Measurements from ENCODE around the gene GNS.
"Not testable (repeated sequence)": the region's sequence is repeated elsewhere in the genome, so short reads cannot be mapped to it uniquely, and the experiment has no call there.

The GNS gene

GRCh38 chr12:64694130-64695040 lies 64.8 kb downstream of the GNS start:
- DNase-seq, result no peak

DNA sequence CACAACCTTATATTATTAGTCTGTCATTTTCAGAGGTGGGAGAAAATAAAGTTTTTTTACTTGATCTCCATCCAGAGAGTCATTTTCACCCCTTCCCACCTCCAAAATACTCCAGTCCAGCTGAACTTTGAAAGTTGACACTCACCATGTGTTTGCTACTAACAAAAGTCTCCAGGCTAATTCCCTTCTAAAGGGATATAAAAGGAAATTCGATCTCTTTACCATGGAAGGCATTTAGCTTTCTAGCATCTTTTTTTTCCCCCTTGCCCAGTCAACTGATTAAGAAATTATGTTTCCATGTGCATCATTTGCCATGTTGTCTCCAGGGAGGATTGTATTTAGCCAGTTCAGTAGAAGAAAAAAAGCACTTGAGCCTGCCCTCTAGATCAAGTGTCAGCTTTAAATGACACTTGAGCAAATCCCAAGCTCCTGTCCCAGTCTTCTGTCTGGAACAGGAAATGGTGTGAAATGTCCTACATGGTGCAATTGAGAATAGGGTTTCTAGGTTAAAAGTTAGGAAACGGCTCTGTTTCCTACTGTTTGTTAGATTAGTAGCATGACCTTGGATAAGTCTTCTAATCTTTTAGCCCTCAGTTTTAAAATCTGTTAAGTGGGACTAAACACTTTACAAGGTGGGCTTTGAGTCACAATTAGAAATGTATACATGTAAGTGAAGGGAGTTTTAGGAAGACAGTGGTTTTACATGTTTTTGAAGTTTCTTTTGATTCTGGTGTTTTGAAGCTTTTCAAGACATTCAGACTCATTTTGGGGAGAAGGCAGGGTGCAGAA lies 67.2 kb downstream of the GNS start:
- DNase-seq, result no peak

GRCh38 chr12:64691227-64691794 lies 67.9 kb downstream of the GNS start:
- no peak for DNase-seq

GRCh38 chr12:64690236-64690635 lies 69.0 kb downstream of the GNS start:
- not testable (repeated sequence) for DNase-seq

- DNase-seq, result no peak
These were observed 70.5 kb downstream of the GNS start for GRCh38 chr12:64688715-64689114.

- no peak for DNase-seq
These were observed 71.0 kb downstream of the GNS start for GRCh38 chr12:64688219-64688618.

GRCh38 chr12:64687816-64688215 lies 71.4 kb downstream of the GNS start:
- DNase-seq, result no peak

DNA sequence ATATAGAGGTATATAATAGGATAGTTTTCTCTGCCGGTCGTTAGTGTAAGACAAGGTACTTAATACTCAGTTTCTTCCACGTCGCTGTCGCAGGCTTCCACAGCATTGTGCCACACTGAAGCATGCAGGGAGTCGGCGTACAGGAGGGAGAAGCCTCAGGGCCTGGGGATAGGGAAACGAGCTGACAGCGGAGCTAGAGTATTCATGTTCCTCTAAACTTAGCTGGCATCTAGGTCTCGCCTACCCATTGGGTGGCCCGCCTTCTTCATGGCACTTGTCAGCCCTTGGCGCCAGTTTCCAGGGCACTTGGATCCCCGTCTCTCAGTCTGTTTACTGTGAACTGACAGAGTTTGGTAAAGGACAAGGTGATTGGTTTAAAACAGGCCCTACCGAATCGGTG lies 73.6 kb downstream of the GNS start:
- DNase-seq, result no peak

- DNase-seq, result no peak
These were observed 74.2 kb downstream of the GNS start for GRCh38 chr12:64685050-64685449.

DNA sequence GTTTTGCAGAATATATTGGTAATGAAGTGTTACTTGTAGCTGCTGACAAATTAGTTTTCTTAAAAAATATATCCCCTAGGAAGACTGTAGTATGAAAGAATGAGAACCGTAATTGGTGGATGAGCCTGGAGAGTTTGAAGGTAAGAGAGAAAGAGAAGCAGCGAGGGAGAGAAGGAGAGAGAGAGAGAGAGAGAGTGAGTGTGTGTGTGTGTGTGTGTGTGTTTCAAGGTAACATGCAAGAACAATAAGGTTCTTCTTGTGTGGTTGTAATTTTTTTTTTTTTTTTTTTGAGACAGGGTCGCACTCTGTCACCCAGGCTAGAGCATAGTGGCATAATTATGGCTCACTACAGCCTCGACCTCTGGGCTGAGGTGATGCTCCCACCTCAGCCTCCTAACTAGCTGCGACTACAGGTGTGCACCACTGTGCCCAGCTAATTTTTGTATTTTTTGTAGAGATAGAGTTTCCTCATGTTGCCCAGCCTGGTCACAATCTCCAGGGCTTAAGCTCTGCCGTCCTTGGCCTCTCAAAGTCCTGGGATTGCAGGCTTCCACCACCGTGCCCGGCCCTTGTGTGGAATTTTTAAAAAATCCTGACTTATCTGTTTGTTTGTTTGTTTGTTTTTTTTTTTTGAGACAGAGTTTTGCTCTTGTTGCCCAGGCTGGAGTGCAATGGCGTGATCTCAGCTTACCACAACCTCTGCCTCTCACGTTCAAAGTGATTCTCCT lies 75.2 kb downstream of the GNS start:
- no peak for DNase-seq

- DNase-seq, result no peak
These were observed 76.5 kb downstream of the GNS start for GRCh38 chr12:64682572-64683277.

DNA sequence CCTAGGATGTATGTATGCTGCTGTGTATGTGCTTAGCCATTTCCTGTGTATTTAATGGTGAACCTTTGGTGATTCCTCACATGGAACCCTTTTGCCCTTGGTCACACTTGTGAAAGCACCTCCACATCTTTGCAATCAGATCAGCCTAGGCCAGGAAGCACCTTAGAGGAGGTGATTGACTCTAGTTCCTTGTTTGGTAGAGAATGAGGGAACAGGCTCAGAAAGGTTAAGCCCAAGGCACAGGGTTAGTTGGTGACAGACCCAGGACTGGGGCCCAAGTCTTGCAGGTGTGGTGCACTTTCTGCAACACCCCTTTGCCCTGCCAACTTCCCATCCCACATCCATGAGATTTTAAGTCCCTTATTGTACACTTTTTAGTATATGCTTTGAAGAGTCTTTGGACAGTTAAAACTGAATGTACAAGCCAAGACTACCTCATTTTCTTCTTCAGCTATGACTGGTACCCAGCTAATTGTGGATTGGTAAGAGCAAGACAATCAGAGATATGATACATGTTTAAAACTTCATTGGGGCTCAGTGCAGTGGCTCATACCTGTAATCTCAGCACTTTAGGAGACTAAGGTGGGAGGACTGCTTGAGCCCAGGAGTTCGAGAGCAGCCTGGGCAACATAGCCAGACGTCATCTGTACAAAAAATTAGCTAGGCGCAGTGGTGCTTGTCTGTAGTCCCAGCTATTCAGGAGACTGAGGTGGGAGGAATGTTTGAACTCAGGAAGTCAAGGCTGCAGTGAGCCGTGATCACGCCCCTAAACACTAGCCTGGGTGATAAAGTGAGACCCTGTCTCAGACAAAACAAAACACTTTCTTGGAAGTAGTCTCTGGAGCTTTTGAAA lies 77.8 kb downstream of the GNS start:
- DNase-seq, result no peak

DNA sequence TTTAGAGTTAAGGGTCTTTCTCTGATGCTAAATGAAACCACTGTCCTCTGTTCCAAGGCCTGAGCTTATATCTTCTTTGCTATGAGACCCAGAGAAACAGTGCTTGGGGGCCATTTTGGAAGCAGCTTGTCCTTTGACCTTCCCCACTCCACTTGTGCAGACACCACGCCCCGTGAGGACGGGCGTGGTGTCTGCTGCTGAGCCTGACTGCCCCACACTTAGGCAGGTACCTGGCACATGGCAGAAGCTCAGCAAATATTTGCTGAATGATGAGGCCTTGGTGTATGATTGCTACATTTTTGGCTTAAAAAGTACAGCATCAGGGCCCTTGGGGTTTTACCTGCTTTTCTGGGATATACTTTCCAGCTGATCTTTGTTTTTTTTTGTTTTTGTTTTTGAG lies 79.0 kb downstream of the GNS start:
- DNase-seq, result no peak

- no peak for DNase-seq
These were observed 79.7 kb downstream of the GNS start for GRCh38 chr12:64679487-64680001.

DNA sequence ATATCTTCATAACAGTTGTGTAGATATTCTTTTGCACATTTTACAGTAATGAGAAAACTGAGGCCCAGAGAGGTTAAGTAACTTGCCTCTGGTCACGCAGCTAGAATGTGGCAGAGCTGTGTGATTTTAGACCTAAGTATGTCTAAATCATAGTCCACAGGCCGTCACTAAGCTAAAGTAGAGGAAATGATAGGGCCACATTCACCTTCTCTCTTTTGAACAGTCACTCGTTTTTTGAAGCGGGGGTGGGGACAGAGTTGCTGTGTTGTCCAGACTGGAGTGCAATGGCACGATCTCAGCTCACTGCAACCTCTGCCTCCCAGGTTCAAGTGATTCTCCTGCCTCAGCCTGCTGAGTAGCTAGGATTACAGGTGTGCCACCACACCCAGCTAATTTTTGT lies 80.4 kb downstream of the GNS start:
- DNase-seq, result no peak

DNA sequence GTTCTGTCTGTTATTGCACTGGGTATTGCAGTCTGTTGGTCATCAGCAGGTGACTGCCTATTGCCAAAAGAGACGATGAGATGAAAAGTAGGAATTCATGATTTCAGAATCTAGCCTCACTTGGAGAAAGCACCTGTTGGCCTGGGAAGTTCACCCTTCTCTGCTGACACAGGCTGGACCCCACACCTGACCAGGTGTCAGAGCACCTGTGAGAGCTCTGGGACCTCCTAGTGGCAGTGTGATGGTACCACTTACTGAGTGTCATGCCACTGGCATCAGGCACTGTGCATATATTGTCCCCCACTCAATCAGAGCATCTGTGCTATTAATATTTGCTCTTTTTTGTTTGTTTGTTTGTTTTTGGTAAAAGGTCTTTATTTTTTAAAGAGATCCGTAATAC lies 81.0 kb downstream of the GNS start:
- no peak for DNase-seq

- no peak for DNase-seq
These were observed 83.4 kb downstream of the GNS start for GRCh38 chr12:64675795-64676194.

DNA sequence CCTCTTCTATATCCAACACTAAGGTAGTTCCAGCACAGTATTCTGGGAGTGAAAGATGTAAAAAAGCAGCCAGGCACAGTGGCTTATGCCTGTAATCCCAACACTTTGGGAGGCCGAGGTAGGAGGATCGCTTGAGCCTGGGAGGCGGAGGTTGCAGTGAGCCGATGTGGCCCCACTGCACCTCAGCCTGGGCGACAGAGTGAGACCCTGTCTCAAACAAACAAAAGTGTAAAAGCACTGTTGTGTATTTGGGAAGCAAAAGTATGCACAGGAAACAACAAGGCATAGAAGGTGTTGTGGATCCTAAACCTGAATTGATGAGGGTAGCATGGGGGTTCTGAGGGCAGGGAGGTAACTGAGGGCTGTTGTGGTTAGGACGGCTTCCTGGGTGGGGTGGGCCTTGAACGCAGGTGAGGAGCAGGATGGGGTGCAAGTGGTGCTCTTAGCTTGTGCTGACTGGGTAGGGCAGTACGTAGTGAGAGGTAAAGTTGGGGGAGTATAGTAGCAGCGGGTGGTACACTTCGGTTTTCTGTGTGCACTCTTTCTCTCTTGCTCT lies 84.8 kb downstream of the GNS start:
- no peak for DNase-seq

- DNase-seq, result no peak
These were observed 85.6 kb downstream of the GNS start for GRCh38 chr12:64673490-64674169.

- no peak for DNase-seq
These were observed 86.2 kb downstream of the GNS start for GRCh38 chr12:64672925-64673409.

All from NCI-H1048 (cell line).